HepG2 (cell line): ENCODE results near the gene CGREF1. TPM values are rescaled to one million over a fixed set of nuclear protein-coding genes. Genes with fewer than 3 reads are reported as not detected.

Experiments
- CHCHD3 ChIP-seq: sonication (generic); formaldehyde crosslinking; IDR thresholded peaks from 2 replicates; pipeline ENCODE4 v1.8.0; 2022; ENCODE audit warnings: mild to moderate bottlenecking, missing genetic modification reagents, moderate library complexity
- EP300 ChIP-seq, 3 experiments: sonication (generic) in 1 of 3; formaldehyde crosslinking in 1 of 3; IDR thresholded peaks; 2 replicates each; pipeline versions ENCODE4 v1.5.1 to v1.6.1; 2011 to 2020; ENCODE audit warnings: low read depth in 2 of 3, low read length in 2 of 3, borderline replicate concordance in 1 of 3, improper control_type of control experiment in 1 of 3, mild to moderate bottlenecking in 1 of 3, missing genetic modification reagents in 1 of 3, moderate library complexity in 1 of 3
- MTA1 ChIP-seq: sonication (generic); formaldehyde crosslinking; IDR thresholded peaks from 2 replicates; pipeline ENCODE4 v1.4.0; 2020; ENCODE audit warnings: missing genetic modification reagents, mild to moderate bottlenecking, borderline replicate concordance
- NCOA2 ChIP-seq: sonication (generic); formaldehyde crosslinking; IDR thresholded peaks from 2 replicates; pipeline ENCODE4 v1.8.0; 2022; ENCODE audit warnings: inconsistent platforms
- NONO ChIP-seq, 2 experiments: fragments of 450-650 bp in 1 of 2; sonication (generic) in 1 of 2; formaldehyde crosslinking in 1 of 2; IDR thresholded peaks in 1 of 2; conservative IDR thresholded peaks in 1 of 2; 2 replicates each; pipeline versions ENCODE4 v1.6.1 to v1.8.0; 2017 to 2022; ENCODE audit warnings: mild to moderate bottlenecking in 1 of 2, missing genetic modification reagents in 1 of 2, moderate library complexity in 1 of 2
- NR2C2 ChIP-seq: sonication (generic); formaldehyde crosslinking; IDR thresholded peaks from 2 replicates; pipeline ENCODE4 v1.4.0; 2020; ENCODE audit warnings: missing genetic modification reagents, mild to moderate bottlenecking, moderate library complexity, borderline replicate concordance
- ZEB1 ChIP-seq: IDR thresholded peaks from 2 replicates; pipeline ENCODE4 v1.6.1; 2012; ENCODE audit warnings: mild to moderate bottlenecking, low read depth, inconsistent platforms; ENCODE audit not compliant: insufficient replicate concordance
- ZIK1 ChIP-seq: sonication (generic); formaldehyde crosslinking; IDR thresholded peaks from 2 replicates; pipeline ENCODE4 v1.5.0; 2020; ENCODE audit warnings: mild to moderate bottlenecking, low read depth, missing genetic modification reagents, borderline replicate concordance
- ZNF678 ChIP-seq: sonication (generic); formaldehyde crosslinking; IDR thresholded peaks from 2 replicates; pipeline ENCODE4 v1.4.0; 2020; ENCODE audit warnings: mild to moderate bottlenecking, missing genetic modification reagents
- polyA plus RNA-seq, 8 experiments: library from polyadenylated mRNA; depleted of rRNA in 3 of 8; stranded (reverse) in 7 of 8; unstranded in 1 of 8; fragments of >200 nt; fragmentation: Illumina TruSeq in 4 of 8; extraction: Trizol in 4 of 8; gene quantifications; 2 replicates each; pipeline versions ENCODE4 v1.2.1 to v1.2.3, GENCODE V29; 2011 to 2016; ENCODE audit warnings: low read depth in 4 of 8, missing spikeins in 1 of 8, mixed read lengths in 1 of 8; ENCODE audit not compliant: insufficient read depth in 1 of 8
- total RNA-seq, 5 experiments: library from RNA; depleted of rRNA; stranded (reverse); fragments of >200 nt; fragmentation: Illumina TruSeq; extraction: Trizol; gene quantifications; 2 replicates each; pipeline ENCODE4 v1.2.3, GENCODE V29; 2016; ENCODE audit warnings: low read depth in 1 of 5
- TF ChIP-seq, protein P1 (sequence below): sonication (generic); formaldehyde crosslinking; IDR thresholded peaks from 2 replicates; pipeline ENCODE4 v1.8.0; 2022; ENCODE audit warnings: missing genetic modification reagents, mild to moderate bottlenecking, inconsistent platforms, borderline replicate concordance
- TF ChIP-seq, protein P2 (sequence below): sonication (generic); formaldehyde crosslinking; IDR thresholded peaks from 2 replicates; pipeline ENCODE4 v1.8.1; 2022; ENCODE audit warnings: low read depth, mild to moderate bottlenecking, missing genetic modification reagents
- TF ChIP-seq, protein P3 (sequence below): sonication (generic); formaldehyde crosslinking; IDR thresholded peaks from 2 replicates; pipeline ENCODE4 v1.9.0; 2021; ENCODE audit warnings: missing genetic modification reagents, borderline replicate concordance
- TF ChIP-seq, protein P4 (sequence below): sonication (generic); formaldehyde crosslinking; conservative IDR thresholded peaks from 2 replicates; pipeline ENCODE4 v1.4.0; 2020; ENCODE audit warnings: missing genetic modification reagents
- TF ChIP-seq, protein P5 (sequence below): sonication (generic); formaldehyde crosslinking; IDR thresholded peaks from 2 replicates; pipeline ENCODE4 v1.8.0; 2022; ENCODE audit warnings: mild to moderate bottlenecking, missing genetic modification reagents, moderate library complexity
- TF ChIP-seq, protein P6 (sequence below): sonication (generic); formaldehyde crosslinking; IDR thresholded peaks from 2 replicates; pipeline ENCODE4 v1.5.0; 2020; ENCODE audit warnings: missing genetic modification reagents

The CGREF1 gene
- total and polyA plus RNA-seq, 2 of the 13 experiments (the other 11 are each of a cell fraction or from before 2014, with no cell fraction given) = 13.9 to 23.4 TPM

DNA sequence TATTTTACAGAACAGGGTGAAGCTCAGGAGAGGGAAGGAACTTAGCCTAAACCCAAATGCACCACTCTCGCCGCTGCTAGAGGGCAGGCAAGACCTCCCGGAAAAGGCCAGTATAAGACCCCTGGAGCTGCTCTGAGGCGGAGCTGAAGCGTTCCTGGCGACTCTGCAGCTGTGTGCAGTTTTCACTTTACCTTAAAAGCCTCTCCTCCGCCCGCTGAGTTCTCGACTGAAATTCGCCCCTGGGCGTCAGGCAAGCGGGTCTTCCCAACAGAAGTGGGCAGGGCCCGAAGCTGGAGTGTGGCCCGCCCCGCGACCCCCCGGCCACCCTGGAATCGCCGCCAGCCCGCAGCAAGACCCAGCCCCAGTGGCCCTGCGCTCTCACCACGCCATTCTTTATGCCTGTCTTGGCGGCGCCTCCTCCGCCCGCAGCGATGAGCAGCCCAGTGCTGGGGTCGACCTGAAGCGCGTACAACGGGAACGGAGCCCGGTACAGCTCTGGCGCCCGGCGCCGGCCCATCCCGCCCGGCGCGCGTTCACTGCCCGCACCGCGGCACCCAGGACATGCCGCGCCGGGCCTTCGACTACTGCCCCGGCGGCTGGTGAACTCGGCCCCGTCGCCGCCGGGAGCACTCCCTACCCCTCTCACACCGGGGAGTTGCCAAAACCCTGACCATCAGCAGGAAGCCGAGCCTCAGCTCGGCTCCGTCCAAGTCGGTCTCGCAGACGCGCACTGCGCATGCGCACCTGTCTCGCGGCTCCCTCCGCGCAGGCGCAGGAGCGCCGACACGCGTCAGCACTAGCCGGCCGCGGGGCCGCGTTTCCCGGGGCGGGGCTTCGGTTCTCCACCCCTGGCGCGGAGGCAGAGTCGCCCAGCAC lies 15.2 kb upstream of the CGREF1 start, which contains the start of gene PREB (continued):
- TF ChIP-seq, protein P1, sequence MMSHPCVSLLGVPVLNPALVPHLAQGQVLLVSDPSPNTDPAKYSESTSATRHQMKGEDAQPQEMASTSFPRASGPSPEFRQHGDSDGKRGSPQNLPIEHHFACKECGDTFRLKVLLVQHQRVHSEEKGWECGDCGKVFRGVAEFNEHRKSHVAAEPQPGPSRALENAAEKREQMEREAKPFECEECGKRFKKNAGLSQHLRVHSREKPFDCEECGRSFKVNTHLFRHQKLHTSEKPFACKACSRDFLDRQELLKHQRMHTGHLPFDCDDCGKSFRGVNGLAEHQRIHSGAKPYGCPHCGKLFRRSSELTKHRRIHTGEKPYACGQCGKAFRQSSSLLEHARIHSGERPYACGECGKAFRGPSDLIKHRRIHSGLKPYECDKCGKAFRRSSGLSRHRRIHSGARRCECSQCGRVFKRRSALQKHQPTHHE = peak; percentile 91
- 0 out of 4 replicates have a peak, but pooled peaks have one; percentile 7 to 26 for TF ChIP-seq EP300 (IDR thresholded peaks at IDR 0.05; ENCODE audit: low read depth in 2 of 2, low read length in 2 of 2)
- no peak for TF ChIP-seq EP300 (CRISPR knock-in tag; IDR thresholded peaks at IDR 0.05; ENCODE audit: borderline replicate concordance)
- TF ChIP-seq, protein P2, sequence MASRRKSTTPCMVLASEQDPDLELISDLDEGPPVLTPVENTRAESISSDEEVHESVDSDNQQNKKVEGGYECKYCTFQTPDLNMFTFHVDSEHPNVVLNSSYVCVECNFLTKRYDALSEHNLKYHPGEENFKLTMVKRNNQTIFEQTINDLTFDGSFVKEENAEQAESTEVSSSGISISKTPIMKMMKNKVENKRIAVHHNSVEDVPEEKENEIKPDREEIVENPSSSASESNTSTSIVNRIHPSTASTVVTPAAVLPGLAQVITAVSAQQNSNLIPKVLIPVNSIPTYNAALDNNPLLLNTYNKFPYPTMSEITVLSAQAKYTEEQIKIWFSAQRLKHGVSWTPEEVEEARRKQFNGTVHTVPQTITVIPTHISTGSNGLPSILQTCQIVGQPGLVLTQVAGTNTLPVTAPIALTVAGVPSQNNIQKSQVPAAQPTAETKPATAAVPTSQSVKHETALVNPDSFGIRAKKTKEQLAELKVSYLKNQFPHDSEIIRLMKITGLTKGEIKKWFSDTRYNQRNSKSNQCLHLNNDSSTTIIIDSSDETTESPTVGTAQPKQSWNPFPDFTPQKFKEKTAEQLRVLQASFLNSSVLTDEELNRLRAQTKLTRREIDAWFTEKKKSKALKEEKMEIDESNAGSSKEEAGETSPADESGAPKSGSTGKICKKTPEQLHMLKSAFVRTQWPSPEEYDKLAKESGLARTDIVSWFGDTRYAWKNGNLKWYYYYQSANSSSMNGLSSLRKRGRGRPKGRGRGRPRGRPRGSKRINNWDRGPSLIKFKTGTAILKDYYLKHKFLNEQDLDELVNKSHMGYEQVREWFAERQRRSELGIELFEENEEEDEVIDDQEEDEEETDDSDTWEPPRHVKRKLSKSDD (CRISPR knock-in tag) = peak; percentile 90
- TF ChIP-seq, protein P3, sequence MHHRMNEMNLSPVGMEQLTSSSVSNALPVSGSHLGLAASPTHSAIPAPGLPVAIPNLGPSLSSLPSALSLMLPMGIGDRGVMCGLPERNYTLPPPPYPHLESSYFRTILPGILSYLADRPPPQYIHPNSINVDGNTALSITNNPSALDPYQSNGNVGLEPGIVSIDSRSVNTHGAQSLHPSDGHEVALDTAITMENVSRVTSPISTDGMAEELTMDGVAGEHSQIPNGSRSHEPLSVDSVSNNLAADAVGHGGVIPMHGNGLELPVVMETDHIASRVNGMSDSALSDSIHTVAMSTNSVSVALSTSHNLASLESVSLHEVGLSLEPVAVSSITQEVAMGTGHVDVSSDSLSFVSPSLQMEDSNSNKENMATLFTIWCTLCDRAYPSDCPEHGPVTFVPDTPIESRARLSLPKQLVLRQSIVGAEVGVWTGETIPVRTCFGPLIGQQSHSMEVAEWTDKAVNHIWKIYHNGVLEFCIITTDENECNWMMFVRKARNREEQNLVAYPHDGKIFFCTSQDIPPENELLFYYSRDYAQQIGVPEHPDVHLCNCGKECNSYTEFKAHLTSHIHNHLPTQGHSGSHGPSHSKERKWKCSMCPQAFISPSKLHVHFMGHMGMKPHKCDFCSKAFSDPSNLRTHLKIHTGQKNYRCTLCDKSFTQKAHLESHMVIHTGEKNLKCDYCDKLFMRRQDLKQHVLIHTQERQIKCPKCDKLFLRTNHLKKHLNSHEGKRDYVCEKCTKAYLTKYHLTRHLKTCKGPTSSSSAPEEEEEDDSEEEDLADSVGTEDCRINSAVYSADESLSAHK (CRISPR knock-in tag) = no peak
- TF ChIP-seq CHCHD3 (CRISPR knock-in tag) = no peak; the same call in 1 of the 2 replicates
- TF ChIP-seq NCOA2 (CRISPR knock-in tag) = no peak
- TF ChIP-seq MTA1 (CRISPR knock-in tag) = no peak
- no peak for TF ChIP-seq ZNF678 (CRISPR knock-in tag)
- TF ChIP-seq, protein P4, sequence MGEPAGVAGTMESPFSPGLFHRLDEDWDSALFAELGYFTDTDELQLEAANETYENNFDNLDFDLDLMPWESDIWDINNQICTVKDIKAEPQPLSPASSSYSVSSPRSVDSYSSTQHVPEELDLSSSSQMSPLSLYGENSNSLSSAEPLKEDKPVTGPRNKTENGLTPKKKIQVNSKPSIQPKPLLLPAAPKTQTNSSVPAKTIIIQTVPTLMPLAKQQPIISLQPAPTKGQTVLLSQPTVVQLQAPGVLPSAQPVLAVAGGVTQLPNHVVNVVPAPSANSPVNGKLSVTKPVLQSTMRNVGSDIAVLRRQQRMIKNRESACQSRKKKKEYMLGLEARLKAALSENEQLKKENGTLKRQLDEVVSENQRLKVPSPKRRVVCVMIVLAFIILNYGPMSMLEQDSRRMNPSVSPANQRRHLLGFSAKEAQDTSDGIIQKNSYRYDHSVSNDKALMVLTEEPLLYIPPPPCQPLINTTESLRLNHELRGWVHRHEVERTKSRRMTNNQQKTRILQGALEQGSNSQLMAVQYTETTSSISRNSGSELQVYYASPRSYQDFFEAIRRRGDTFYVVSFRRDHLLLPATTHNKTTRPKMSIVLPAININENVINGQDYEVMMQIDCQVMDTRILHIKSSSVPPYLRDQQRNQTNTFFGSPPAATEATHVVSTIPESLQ (CRISPR knock-in tag) = no peak
- TF ChIP-seq ZIK1 (CRISPR knock-in tag) = no peak
- no peak for TF ChIP-seq ZEB1
- TF ChIP-seq, protein P5, sequence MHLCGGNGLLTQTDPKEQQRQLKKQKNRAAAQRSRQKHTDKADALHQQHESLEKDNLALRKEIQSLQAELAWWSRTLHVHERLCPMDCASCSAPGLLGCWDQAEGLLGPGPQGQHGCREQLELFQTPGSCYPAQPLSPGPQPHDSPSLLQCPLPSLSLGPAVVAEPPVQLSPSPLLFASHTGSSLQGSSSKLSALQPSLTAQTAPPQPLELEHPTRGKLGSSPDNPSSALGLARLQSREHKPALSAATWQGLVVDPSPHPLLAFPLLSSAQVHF (CRISPR knock-in tag) = no peak
- TF ChIP-seq NONO (IDR thresholded peaks at IDR 0.05) = no peak
- TF ChIP-seq NONO (CRISPR knock-in tag; conservative IDR thresholded peaks at IDR 0.05) = peak; percentile 57; the same call in 1 of the 2 replicates
- peak; percentile 81; the same call in 1 of the 2 replicates for TF ChIP-seq NR2C2 (CRISPR knock-in tag)
- TF ChIP-seq, protein P6, sequence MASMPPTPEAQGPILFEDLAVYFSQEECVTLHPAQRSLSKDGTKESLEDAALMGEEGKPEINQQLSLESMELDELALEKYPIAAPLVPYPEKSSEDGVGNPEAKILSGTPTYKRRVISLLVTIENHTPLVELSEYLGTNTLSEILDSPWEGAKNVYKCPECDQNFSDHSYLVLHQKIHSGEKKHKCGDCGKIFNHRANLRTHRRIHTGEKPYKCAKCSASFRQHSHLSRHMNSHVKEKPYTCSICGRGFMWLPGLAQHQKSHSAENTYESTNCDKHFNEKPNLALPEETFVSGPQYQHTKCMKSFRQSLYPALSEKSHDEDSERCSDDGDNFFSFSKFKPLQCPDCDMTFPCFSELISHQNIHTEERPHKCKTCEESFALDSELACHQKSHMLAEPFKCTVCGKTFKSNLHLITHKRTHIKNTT = no peak
